Ecto neural progenitor cell (in vitro differentiated cells): Measurements from ENCODE around the gene CCL8.

ENCODE experiments used
- DNase-seq: peaks from one replicate; pipeline ENCODE4 v3.0.0-alpha.2; 2018; ENCODE audit warnings: low spot score

Gene CCL8

DNA sequence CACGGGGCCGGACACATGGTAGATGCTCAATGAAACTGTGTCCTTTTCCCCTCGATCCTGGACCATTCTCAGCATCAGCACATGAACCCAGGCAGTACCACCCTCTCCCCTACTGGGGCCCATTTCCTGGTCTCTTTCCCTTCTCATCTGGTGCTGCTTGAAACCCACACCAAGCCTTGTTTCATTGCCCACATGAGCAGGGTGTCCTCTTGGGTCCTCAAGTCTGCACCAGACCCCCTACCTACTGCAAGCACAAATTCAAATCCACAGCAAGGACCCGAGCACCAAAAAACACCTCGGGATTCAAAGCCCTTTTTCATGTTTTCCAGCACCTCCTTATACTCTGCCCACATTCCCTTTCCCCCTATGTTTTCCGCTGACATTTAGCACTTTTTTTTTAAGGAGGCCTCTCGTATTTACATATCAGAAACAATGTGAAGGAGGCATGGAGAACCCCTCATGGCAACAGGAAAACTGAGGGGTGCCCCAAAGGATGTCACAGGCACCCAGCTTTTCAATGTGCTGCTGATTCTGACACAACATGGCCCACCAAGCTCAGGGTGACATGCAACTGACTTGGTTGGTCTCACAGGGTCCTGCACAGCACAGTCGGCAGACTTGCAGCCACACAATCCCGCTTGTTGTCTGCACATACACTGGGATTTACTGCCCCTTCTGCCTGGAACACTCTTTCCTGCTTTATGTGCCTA, 48.4 kb downstream of the CCL8 start:
- no peak for DNase-seq

DNA sequence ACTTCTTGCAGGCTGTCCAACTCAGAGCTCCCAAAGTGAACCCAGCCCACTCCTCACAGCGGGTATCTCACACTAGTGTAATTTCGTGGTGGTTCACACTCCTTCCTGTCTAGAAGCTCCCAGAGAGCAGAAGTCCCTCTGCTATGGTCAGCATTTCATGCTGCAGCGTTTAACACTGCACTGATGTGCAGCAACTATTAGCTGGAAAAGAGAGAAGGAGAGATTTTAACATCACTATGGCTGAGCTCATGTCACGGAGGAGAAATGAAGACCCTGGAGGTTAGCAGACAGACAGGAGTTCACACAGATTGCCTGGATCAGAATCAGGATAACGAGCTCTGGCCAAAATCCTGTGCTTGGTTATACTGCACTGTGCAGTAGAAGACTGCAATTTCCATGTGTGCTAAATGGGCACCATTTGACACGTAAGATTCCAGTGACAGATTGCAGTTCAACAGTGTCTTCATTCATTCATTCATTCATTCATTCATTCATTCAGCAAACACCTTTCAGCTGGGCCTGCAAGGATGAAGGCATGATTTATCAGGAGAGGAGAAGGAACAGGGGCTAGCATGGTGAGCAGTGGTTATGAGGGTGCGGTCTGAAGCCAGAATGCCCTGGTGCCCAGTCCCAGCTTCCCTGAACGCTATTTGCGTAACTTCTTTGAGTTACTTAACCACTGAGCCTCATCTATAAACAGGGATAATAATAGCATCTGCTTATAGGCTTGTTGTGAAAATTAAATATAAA, 49.1 kb downstream of the CCL8 start:
- DNase-seq: no peak

DNA sequence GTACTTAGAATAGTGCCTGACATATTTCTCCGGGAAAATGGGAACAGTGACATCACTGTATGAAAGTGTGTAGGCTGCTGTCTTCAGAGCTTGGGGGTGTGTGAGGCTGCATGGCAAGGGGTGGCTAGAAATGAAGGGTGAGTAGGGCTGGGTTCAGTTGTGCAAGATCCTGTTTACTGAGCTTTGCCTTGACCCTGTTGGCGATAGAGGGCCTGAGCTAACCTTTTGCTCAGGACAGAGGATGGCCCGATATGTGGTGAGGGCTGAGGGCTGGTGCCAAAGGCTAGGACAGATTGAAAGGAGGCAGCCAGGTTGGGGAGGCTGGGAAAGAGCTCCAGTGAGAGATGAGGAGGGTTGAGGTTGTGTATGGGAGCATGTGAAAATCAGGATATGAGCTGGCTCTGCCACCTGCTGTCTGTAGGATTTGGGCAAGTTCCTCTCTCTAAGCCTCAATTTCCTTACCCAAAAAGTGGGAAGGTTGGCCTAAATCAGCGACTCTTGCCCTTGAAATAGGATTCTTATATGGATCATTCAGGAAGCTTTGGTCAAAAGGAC, 49.8 kb downstream of the CCL8 start:
- DNase-seq: no peak

DNA sequence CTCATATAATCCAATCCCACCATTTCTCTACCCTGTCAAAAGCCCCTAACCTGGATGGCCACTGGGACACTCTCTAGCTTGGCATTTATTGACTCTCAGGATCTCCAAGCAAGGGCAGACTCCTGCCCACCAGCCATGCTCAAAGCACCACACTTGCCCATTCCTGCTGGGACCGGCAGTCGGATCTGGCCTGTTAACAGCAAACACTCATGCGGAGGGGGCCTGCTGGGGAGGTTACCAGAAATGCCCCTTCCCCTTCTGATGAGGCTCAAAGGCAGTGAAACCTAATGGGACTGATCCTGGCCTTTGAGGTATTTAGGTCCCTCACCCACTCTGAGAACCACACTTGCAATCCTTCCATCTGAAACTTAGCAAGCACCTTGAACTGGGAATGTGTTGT, 50.3 kb downstream of the CCL8 start:
- DNase-seq: no peak

DNA sequence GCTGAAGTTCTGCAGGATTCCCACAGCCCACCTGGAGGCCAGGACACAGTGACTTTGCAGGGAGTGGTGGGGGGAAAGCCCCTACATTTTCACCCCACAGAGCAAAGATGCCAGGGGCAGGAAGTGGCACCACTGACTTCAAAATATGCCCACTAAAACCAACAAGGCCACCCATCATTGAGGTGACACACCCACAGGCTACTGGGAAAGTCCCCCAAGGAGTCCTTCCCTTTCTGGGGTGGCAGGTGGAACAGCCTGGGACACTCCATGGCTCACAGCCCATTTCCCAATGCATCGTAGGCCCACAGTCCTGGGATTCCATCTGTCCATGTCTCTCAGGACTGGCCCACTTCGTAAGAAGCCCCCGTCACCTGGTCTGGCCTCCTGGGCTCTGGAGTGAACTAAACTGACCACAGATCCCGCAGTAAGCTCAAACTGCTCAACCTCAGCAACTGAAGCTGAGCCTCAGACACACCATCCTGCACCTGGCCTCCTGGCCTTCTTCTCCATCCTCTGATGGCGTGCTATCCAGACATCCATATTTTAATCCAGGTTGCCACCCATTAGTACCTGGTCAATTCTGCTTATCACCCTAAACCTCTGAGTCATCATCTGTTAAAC, 51.3 kb downstream of the CCL8 start:
- DNase-seq: no peak

DNA sequence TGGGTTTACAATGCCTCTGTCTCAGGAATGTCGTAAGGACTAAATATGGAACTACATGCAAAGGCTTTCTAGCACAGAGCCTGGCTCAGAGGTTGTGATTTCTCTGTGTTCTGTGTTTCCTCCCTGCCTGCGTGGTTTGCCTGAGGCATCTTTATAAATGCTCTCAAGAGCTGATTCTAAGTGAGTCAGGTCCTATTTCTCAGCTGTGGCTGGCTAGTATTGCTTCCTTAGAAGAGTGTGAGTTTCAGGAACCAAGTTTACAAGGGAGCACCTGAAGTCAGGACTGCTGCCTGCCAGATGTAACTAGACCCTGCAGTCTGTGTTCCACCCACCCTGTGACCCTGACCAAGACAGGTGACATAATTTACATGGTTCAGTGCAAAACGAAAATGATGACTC, 51.8 kb downstream of the CCL8 start:
- DNase-seq: no peak
